Measurements from ENCODE around the gene OSBPL5. TPM values are rescaled to one million over a fixed set of nuclear protein-coding genes. Genes with fewer than 3 reads are reported as not detected.

The OSBPL5 gene, protein sequence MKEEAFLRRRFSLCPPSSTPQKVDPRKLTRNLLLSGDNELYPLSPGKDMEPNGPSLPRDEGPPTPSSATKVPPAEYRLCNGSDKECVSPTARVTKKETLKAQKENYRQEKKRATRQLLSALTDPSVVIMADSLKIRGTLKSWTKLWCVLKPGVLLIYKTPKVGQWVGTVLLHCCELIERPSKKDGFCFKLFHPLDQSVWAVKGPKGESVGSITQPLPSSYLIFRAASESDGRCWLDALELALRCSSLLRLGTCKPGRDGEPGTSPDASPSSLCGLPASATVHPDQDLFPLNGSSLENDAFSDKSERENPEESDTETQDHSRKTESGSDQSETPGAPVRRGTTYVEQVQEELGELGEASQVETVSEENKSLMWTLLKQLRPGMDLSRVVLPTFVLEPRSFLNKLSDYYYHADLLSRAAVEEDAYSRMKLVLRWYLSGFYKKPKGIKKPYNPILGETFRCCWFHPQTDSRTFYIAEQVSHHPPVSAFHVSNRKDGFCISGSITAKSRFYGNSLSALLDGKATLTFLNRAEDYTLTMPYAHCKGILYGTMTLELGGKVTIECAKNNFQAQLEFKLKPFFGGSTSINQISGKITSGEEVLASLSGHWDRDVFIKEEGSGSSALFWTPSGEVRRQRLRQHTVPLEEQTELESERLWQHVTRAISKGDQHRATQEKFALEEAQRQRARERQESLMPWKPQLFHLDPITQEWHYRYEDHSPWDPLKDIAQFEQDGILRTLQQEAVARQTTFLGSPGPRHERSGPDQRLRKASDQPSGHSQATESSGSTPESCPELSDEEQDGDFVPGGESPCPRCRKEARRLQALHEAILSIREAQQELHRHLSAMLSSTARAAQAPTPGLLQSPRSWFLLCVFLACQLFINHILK
- total RNA-seq (2022; extraction: Qiagen RNA extraction; ENCODE audit: low read depth) = 6.4 to 8.3 TPM (median 7.0 TPM) in 5 replicates

DNA sequence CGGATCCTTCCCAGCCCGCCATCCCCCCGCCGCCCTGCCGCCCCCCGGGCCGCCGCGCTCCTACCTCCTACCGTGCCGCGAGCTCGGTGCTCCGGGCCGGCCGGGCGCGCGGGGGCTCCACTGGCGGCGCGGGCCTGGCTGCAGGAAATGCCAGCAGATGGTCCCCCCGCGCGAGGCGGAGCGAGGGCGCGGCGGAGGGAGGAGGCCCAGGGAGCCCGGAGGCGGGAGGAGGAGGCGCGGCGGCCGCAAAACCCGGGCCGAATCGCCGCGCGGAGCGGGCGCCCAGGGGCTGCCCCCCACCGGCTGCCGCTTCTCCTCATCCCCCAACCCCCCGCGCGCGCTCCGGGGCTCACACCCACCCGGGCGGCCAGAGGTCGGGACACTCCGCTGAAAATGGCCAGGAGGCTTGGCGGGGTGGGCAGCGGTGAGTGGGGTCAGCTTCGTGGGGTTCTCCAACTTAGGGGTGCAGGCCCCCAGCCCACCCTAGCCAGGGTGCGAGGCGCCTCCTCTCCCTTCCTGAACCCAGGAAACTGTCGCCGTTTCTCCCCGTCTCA, at the start of gene OSBPL5:
Gene OSBPL5, minus strand, starts transcription at position 159 of the 554 bp plus-strand sequence. CDS start 36,162 bp downstream, outside the sequence.

DNA sequence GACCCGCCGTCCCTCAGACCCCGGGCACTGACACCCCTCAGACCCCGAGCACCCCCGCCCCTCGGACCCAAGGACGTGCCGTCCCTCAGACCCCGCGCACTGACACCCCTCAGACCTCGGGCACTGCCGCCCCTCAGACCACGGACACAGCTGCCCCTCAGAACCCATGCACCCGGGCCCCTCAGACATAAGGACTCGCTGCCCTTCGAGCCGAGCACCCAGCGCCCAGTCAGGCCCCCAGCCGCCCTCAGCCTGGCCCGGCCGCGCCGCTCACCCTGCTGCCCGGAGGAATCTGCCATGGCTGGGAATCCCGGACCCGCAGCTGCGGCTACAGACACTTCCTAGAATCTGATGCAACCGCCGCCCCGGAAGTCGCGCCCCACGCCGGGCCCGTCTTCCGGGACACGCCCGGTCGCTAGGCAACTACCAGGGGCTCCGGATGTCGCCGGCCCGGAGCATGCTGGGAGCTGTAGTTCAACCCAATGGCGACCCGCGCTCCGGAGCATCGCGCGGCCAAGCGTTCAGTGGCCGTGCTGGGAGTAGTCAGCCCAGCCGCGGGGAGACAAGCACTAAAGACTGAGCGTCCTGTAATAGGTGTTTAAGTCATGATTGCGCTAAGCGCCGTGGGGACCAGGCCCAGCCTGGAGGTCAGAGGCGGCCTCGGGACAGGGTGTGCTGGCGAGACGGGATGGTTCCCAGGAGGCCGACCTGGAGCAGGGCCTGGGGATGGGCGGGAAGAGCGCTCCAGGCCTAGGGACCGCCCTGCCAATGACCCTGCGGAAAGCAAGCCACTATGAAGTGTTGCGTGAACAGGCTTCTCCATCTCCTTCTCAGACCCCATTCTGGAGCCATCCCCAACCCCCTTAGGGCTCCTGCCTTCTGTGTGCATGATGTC, 107.8 kb downstream of the OSBPL5 start, which contains the start of gene CARS1:
Gene CARS1, minus strand, starts transcription at position 355 of the 895 bp plus-strand sequence. Its CDS starts 56 bp downstream, at position 299.

Other genes starting within 250 kb of the OSBPL5 start
- 112 to 145 TPM (median 119 TPM) in 5 replicates for gene PHLDA2, start 235.9 kb downstream of the OSBPL5 start, total RNA-seq (2022; extraction: Qiagen RNA extraction; ENCODE audit: low read depth)
- 112 to 126 TPM (median 117 TPM) in 5 replicates for gene NAP1L4, start 173.0 kb downstream of the OSBPL5 start, total RNA-seq (2022; extraction: Qiagen RNA extraction; ENCODE audit: low read depth)
- 58.2 to 69.5 TPM (median 62.4 TPM) in 5 replicates for gene CARS1, start 107.9 kb downstream of the OSBPL5 start, total RNA-seq (2022; extraction: Qiagen RNA extraction; ENCODE audit: low read depth)
- not detected in 5 replicates for gene MRGPRG, start 53.5 kb upstream of the OSBPL5 start, total RNA-seq (2022; extraction: Qiagen RNA extraction; ENCODE audit: low read depth)
- 0.14 to 0.17 TPM in 2 of 5 replicates, not detected in the others for gene MRGPRE, start 67.1 kb upstream of the OSBPL5 start, total RNA-seq (2022; extraction: Qiagen RNA extraction; ENCODE audit: low read depth)
- gene ZNF195, start 213.8 kb upstream of the OSBPL5 start, total RNA-seq (2022; extraction: Qiagen RNA extraction; ENCODE audit: low read depth) = 19.0 to 21.7 TPM (median 20.3 TPM) in 5 replicates